Colonic mucosa (tissue), 4 donors: ENCODE results near the gene PLXNB1. TPM values are rescaled to one million over a fixed set of nuclear protein-coding genes. Genes with fewer than 3 reads are reported as not detected.

Source experiments
- DNase-seq: peaks from one replicate; pipeline ENCODE4 v3.0.0-alpha.2; 2020
- H3K27ac ChIP-seq: fragments of 200-600 bp; one replicate; pipeline ENCODE4 v1.8.0; 2021
- H3K27me3 ChIP-seq: fragments of 200-600 bp; one replicate; pipeline ENCODE4 v1.8.0; 2021
- H3K36me3 ChIP-seq: fragments of 200-600 bp; one replicate; pipeline ENCODE4 v1.8.0; 2021
- H3K4me1 ChIP-seq: fragments of 200-600 bp; one replicate; pipeline ENCODE4 v1.8.0; 2021; ENCODE audit warnings: mild to moderate bottlenecking
- H3K4me3 ChIP-seq: fragments of 200-600 bp; one replicate; pipeline ENCODE4 v1.8.0; 2021
- H3K9ac ChIP-seq, 2 donors: one replicate each; pipeline ENCODE4 v1.7.0; 2013; ENCODE audit warnings: control low read depth in 2 of 2, low read depth in 2 of 2, low read length in 2 of 2
- H3K9me3 ChIP-seq: fragments of 200-600 bp; one replicate; pipeline ENCODE4 v1.8.0; 2021
- intact Hi-C: fragments of 100-400 bp; cut with DNase I; formaldehyde crosslinking; loops from one replicate; pipeline ENCODE4 v1.14.1; 2022
- total RNA-seq, 2 donors: library from RNA; stranded (reverse); fragmentation: NEBNext Ultra II Directional in 1 of 2; extraction: Animal tissue kit (Norgen Biotek cat#: 25700) in 1 of 2; gene quantifications; one replicate each; pipeline ENCODE4 v1.2.1, GENCODE V29; 2021
- TF ChIP-seq, protein P1 (sequence below): fragments of 200-600 bp; IDR thresholded peaks from one replicate; pipeline ENCODE4 v1.8.0; 2022; ENCODE audit warnings: antibody characterized with exemption, mild to moderate bottlenecking
- donor health status: healthy.
- donor health status: DM: no; HTN: no; CAD: no.
- donor health status: DM: no; HTN: no; CAD: no.

PLXNB1 gene
- total RNA-seq, 2 donors from 2014 or later: 70.6 to 131 TPM

DNA sequence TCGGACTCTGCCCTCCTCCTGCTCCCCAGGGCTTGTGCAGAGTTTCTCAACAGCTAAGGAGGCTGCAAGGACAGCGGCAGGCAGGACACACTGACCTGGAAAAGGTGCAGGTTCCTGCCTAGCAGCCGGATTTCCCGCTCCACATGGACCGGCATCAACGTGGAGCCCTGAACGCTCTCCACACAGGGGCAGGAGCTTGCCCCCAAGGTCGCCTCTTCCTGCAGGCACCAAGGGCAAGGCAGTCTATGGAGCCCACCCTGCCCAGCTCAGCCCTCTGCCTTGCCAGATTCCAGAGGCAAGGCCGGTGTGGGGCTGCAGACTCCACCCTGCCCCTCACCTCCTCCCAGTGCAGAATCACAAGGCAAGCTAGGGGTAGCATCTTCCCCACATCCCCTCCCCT is 10.7 kb downstream of the PLXNB1 start:
- no peak overlapping the region for H3K27ac ChIP-seq
- H3K4me3 ChIP-seq: no peak overlapping the region
- H3K36me3 ChIP-seq: no peaks in the 10 kb centered on the region
- H3K9ac ChIP-seq: no peak overlapping the region
- H3K27me3 ChIP-seq: no peaks in the 10 kb centered on the region
- DNase-seq: no peak
- no peaks in the 10 kb centered on the region for H3K9me3 ChIP-seq
- intact Hi-C loops: no loop called here
- H3K4me1 ChIP-seq: no peaks in the 10 kb centered on the region
- TF ChIP-seq, protein P1, sequence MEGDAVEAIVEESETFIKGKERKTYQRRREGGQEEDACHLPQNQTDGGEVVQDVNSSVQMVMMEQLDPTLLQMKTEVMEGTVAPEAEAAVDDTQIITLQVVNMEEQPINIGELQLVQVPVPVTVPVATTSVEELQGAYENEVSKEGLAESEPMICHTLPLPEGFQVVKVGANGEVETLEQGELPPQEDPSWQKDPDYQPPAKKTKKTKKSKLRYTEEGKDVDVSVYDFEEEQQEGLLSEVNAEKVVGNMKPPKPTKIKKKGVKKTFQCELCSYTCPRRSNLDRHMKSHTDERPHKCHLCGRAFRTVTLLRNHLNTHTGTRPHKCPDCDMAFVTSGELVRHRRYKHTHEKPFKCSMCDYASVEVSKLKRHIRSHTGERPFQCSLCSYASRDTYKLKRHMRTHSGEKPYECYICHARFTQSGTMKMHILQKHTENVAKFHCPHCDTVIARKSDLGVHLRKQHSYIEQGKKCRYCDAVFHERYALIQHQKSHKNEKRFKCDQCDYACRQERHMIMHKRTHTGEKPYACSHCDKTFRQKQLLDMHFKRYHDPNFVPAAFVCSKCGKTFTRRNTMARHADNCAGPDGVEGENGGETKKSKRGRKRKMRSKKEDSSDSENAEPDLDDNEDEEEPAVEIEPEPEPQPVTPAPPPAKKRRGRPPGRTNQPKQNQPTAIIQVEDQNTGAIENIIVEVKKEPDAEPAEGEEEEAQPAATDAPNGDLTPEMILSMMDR: no peak

DNA sequence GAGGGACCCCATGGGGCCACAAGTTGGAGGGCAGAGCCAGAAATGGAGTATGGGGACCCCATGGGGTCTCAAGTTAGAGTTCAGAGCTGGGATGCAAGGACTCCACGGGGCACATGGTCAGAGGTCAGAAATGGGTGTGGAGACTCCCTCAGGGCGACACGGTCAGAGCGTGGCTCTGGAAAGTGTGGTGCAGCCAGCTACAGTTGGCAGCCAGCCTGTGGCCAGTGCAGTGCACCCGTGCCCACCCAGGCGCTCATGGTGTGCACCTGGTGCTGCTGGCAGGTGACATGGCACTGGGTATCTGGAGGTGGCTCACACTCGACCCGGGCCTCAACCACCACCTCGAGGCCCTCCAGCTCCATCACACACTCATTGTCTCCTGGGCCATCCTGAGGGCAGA is 11.2 kb downstream of the PLXNB1 start:
- DNase-seq: no peak
- Histone ChIP-seq H3K4me1 (no peaks in the 10 kb centered on the region), H3K27ac (no peak overlapping the region), H3K36me3 (no peaks in the 10 kb centered on the region), H3K27me3 (no peaks in the 10 kb centered on the region), H3K9ac (no peak overlapping the region), H3K4me3 (no peak overlapping the region), H3K9me3 (no peaks in the 10 kb centered on the region)
- intact Hi-C loops: no loop called here
- TF ChIP-seq, protein P1: no peak

DNA sequence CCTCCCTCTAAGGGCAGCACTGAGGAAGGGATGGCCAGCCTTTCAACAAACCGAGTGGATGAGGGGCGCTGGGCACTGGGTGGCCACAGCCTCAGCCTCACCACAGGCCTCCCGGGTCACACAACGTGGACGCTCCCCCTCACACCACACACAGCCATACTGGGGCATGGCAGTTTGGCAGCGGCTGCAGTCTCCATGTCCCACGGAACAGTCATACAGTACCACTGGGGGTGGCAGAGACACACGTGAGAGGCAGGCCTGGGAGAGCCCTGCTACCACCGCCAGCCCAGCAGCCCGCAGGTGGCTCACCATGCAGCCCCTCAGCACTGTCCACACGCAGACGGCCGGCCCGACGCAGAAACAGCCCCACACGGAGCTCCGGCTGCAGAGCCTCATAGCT is 11.7 kb downstream of the PLXNB1 start:
- H3K4me3 ChIP-seq: no peak overlapping the region
- TF ChIP-seq, protein P1: no peak
- no peaks in the 10 kb centered on the region for H3K27me3 ChIP-seq

DNA sequence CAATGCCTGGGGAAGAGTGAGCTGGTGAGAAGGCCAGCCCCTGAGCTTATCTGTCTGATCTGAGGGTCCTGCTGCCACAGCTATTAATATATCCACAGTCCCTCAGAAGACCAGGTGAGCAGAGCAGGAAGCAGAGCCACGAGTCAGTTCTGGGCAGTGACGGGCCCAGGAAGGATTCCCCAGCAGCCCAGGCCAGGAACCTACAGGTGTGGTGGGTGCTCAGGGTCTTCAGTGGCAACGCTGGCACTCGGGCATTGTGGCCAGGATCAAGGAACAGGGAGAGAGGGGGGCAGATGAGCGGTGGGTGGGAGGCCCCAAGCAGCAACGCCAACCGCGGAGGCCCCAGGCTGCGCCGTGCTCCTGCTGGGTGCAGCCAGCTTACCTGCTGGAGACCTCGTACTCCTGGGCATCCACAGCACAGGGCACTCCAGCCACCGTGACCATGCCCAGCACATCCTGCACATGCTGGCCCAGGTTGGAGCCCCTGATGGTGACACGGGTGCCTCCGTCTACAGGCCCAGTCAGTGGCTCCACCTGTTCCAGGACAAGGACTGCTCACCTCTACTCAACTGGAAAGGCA is 12.3 kb downstream of the PLXNB1 start:
- TF ChIP-seq, protein P1: no peak
- H3K4me1 ChIP-seq: no peaks in the 10 kb centered on the region
- no peaks in the 10 kb centered on the region for H3K27me3 ChIP-seq
- no peaks in the 10 kb centered on the region for H3K9me3 ChIP-seq
- H3K9ac ChIP-seq: no peak overlapping the region
- H3K4me3 ChIP-seq: no peak overlapping the region
- intact Hi-C loops: no loop called here
- DNase-seq: no peak
- H3K27ac ChIP-seq: no peak overlapping the region
- peaks cover 2% of the 10 kb centered on the region for H3K36me3 ChIP-seq

More for the DNA sequence above, 11.7 kb downstream of the PLXNB1 start:
- H3K27ac ChIP-seq: no peak overlapping the region
- intact Hi-C loops: no loop called here
- DNase-seq: no peak
- no peak overlapping the region for H3K9ac ChIP-seq
- no peaks in the 10 kb centered on the region for H3K4me1 ChIP-seq
- H3K9me3 ChIP-seq: no peaks in the 10 kb centered on the region
- H3K36me3 ChIP-seq: no peaks in the 10 kb centered on the region

DNA sequence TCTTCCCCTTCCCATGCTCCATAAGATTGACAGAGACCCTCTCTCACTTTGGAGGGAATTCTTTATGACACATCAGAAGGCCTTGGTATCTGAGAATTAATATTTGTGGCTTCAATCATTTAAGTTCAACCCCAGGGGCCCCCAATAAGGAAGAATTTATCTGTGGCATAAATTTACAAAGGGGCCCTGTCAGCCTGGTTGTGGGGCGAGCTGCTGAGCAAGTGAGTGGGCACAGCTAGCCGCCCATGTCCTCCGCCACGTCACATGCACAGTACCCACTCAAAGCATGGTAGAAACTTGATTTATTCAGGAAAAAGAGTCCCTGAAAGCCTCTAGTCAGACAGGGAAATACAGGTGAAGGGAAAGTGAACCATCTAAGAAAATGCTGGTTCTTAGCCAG is 13.3 kb downstream of the PLXNB1 start:
- Histone ChIP-seq H3K9ac (no peak overlapping the region), H3K9me3 (no peaks in the 10 kb centered on the region), H3K36me3 (peaks cover 13% of the 10 kb centered on the region), H3K27me3 (no peaks in the 10 kb centered on the region), H3K4me1 (no peaks in the 10 kb centered on the region), H3K27ac (no peak overlapping the region), H3K4me3 (no peak overlapping the region)
- intact Hi-C loops: no loop called here
- TF ChIP-seq, protein P1: no peak
- no peak for DNase-seq
